ENCODE measurements around the gene WWOX. TPM values are rescaled to one million over a fixed set of nuclear protein-coding genes. Genes with fewer than 3 reads are reported as not detected.

WWOX gene
- total and polyA plus RNA-seq, 2 donors (not counting 1 experiment from before 2014, with no cell fraction given): 10.5 to 42.3 TPM

DNA sequence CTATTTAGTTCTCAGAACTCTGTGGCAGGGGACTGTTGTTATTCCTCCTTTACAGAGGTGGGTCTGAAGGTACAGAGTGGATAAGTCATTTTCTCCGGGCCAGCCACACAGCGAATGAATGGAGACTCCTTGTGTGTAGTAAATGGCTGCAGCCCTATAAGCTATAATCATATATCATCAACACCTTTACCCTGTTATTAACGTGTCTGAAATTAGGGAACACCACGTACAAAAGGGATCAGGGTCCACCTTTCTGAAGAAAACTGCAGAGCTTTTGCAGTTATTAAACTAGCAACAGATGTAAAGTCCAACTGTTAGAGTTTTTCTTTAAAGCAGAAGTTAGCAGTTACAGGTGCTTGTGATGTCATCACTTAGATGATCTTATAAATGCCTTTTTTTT, 804.4 kb downstream of the WWOX start:
- H3K27me3 ChIP-seq (replicated peaks in 1 of 4; ENCODE audit: control extremely low read depth in 1 of 4, control insufficient read depth in 3 of 4, insufficient read depth in 4 of 4, low read length in 3 of 4): no peaks in the 10 kb centered on the region
- TF ChIP-seq, protein P1, sequence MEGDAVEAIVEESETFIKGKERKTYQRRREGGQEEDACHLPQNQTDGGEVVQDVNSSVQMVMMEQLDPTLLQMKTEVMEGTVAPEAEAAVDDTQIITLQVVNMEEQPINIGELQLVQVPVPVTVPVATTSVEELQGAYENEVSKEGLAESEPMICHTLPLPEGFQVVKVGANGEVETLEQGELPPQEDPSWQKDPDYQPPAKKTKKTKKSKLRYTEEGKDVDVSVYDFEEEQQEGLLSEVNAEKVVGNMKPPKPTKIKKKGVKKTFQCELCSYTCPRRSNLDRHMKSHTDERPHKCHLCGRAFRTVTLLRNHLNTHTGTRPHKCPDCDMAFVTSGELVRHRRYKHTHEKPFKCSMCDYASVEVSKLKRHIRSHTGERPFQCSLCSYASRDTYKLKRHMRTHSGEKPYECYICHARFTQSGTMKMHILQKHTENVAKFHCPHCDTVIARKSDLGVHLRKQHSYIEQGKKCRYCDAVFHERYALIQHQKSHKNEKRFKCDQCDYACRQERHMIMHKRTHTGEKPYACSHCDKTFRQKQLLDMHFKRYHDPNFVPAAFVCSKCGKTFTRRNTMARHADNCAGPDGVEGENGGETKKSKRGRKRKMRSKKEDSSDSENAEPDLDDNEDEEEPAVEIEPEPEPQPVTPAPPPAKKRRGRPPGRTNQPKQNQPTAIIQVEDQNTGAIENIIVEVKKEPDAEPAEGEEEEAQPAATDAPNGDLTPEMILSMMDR (IDR thresholded peaks at IDR 0.05): no peak
- no peak for TF ChIP-seq EZH2 (IDR thresholded peaks at IDR 0.05; ENCODE audit: borderline replicate concordance, insufficient read depth, low read depth, low read length, poor library complexity, severe bottlenecking)
- H3K4me3 Mint-ChIP-seq: no peak overlapping the region
- no peak for ATAC-seq (ENCODE audit: low read depth)
- WGBS (ENCODE audit: insufficient coverage): 90% methylated on average over 2 of the region's 4 CpGs
- no peak overlapping the region for H2AFZ ChIP-seq (ENCODE audit: insufficient read depth, low read depth, low read length, poor library complexity, severe bottlenecking)
- no peaks in the 10 kb centered on the region for H3K4me1 ChIP-seq (ENCODE audit: control insufficient read depth in 2 of 2, insufficient read depth in 2 of 2, low read length in 2 of 2)
- no peaks in the 10 kb centered on the region for H3K36me3 ChIP-seq (replicated peaks in 1 of 2; ENCODE audit: control extremely low read depth in 1 of 2, control insufficient read depth in 1 of 2, extremely low read depth in 1 of 2, insufficient read depth in 2 of 2, low read length in 1 of 2)
- no peak overlapping the region for H3K27ac ChIP-seq (ENCODE audit: low read length in 2 of 2)
- no peak overlapping the region for H3K4me3 ChIP-seq (ENCODE audit: control extremely low read depth in 1 of 5, extremely low read depth in 1 of 5, insufficient read depth in 1 of 5, low read depth in 2 of 5, low read length in 4 of 5)
- no peaks in the 10 kb centered on the region for H3K27me3 Mint-ChIP-seq
- H3K4me1 Mint-ChIP-seq: no peaks in the 10 kb centered on the region
- H3K9me3 Mint-ChIP-seq (ENCODE audit: insufficient read depth): no peaks in the 10 kb centered on the region
- H4K20me1 ChIP-seq (ENCODE audit: control insufficient read depth, insufficient read depth, low read length, poor library complexity, severe bottlenecking): no peaks in the 10 kb centered on the region
- no peak for DNase-seq
- peaks cover 0 to 8% (median 0%) of the 10 kb centered on the region in 3 donors for H3K9me3 ChIP-seq (ENCODE audit: control extremely low read depth in 1 of 3, control insufficient read depth in 2 of 3, insufficient read depth in 1 of 3, low read length in 2 of 3)
- no peak overlapping the region for H3K27ac Mint-ChIP-seq
- POLR2A ChIA-PET: no interaction called here
- CTCF ChIA-PET: no interaction called here
- H3K4me2 ChIP-seq (replicated peaks; ENCODE audit: low read depth, low read length, poor library complexity, severe bottlenecking): no peak overlapping the region
- H3K79me2 ChIP-seq (ENCODE audit: control insufficient read depth, insufficient read depth, low read length): no peaks in the 10 kb centered on the region
- no peak overlapping the region for H3K9ac ChIP-seq (ENCODE audit: low read length)
- intact Hi-C loops (cut with micrococcal nuclease): no loop called here

DNA sequence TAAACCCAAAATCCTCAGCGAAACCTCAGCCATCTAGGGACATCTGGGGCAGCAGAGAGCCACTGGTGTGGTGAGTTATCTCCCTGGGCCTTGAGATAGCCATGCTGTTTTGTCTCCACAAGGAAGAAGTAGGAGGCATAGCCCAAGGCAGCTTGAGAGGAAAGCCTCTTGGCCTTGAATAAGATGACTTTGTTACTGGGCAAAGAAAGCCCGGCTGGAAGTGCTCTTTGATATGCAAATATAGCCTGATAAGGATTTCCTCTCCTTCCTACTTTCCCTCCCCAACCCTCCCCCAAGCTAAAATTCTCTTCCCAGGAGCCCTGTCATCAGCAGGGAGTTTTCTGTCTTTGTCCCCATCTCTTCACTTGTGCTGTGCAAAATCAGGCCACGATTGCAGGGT, 806.7 kb downstream of the WWOX start:
- H3K9me3 ChIP-seq (ENCODE audit: control extremely low read depth in 1 of 3, control insufficient read depth in 2 of 3, insufficient read depth in 1 of 3, low read length in 2 of 3): peaks cover 1 to 8% (median 4%) of the 10 kb centered on the region in 3 donors
- CTCF ChIA-PET: no interaction called here
- no peaks in the 10 kb centered on the region for H3K36me3 ChIP-seq (replicated peaks in 1 of 2; ENCODE audit: control extremely low read depth in 1 of 2, control insufficient read depth in 1 of 2, extremely low read depth in 1 of 2, insufficient read depth in 2 of 2, low read length in 1 of 2)
- Mint-ChIP-seq H3K4me1 (no peaks in the 10 kb centered on the region), H3K27ac (no peak overlapping the region), H3K27me3 (no peaks in the 10 kb centered on the region), H3K9me3 (ENCODE audit: insufficient read depth) (peaks cover 8% of the 10 kb centered on the region), H3K4me3 (no peak overlapping the region)
- TF ChIP-seq, protein P1 (IDR thresholded peaks at IDR 0.05): no peak
- TF ChIP-seq EZH2 (IDR thresholded peaks at IDR 0.05; ENCODE audit: borderline replicate concordance, insufficient read depth, low read depth, low read length, poor library complexity, severe bottlenecking): no peak
- intact Hi-C loops (cut with micrococcal nuclease): no loop called here
- H4K20me1 ChIP-seq (ENCODE audit: control insufficient read depth, insufficient read depth, low read length, poor library complexity, severe bottlenecking): no peaks in the 10 kb centered on the region
- DNase-seq (no peak), ATAC-seq (ENCODE audit: low read depth) (no peak)
- no peaks in the 10 kb centered on the region for H3K79me2 ChIP-seq (ENCODE audit: control insufficient read depth, insufficient read depth, low read length)
- WGBS (ENCODE audit: insufficient coverage): 100% methylated on average over 2 of the region's 3 CpGs
- H3K27me3 ChIP-seq (replicated peaks in 1 of 4; ENCODE audit: control extremely low read depth in 1 of 4, control insufficient read depth in 3 of 4, insufficient read depth in 4 of 4, low read length in 3 of 4): no peaks in the 10 kb centered on the region
- H3K9ac ChIP-seq (ENCODE audit: low read length): no peak overlapping the region
- H2AFZ ChIP-seq (ENCODE audit: insufficient read depth, low read depth, low read length, poor library complexity, severe bottlenecking): no peak overlapping the region
- POLR2A ChIA-PET: no interaction called here
- no peak overlapping the region for H3K4me2 ChIP-seq (replicated peaks; ENCODE audit: low read depth, low read length, poor library complexity, severe bottlenecking)
- H3K4me3 ChIP-seq (ENCODE audit: control extremely low read depth in 1 of 5, extremely low read depth in 1 of 5, insufficient read depth in 1 of 5, low read depth in 2 of 5, low read length in 4 of 5): no peak overlapping the region
- no peaks in the 10 kb centered on the region for H3K4me1 ChIP-seq (ENCODE audit: control insufficient read depth in 2 of 2, insufficient read depth in 2 of 2, low read length in 2 of 2)
- H3K27ac ChIP-seq (ENCODE audit: low read length in 2 of 2): no peak overlapping the region
